CD4-positive, alpha-beta T cell treated with Interleukin-17A for 4 hours (primary cell): Measurements from ENCODE around the gene SEMA5B.

Experiments used
- DNase-seq: peaks from one replicate; pipeline ENCODE4 v3.0.0-alpha.2; 2020; ENCODE audit warnings: mixed read lengths

The SEMA5B gene

DNA sequence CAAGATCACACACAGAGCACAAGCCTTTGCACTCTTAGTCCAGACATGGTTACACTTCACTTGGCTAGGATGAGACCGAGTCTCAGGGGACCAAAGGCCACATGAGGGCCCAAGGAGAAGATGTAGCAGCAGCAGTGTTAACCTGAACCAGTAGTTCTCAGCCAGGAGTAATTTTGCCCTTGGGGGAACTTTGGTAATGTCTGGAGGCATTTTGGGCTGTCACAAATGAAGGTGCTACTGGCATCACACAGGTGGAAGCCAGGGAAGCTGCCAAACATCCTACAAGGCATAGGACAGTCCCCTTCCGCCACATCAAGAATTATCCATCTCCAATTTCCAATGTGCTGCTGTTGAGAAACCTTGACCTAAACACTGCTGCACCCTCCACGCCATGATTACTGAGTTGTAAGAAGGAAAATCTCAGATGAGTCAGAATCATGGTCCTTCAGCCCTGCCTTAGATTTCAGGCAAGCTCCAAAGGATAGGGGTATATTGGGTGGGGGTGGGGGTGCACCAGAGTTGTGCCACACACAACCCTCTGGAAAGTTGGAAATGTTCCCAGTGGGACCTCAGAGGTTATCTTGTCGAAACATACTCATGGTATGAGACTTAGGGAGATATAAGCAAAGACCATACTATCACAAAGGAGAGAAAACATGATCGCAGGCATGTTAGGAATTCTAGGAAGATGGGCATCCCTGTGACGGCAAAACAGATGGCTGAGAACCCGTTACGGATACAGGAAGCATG, 36.2 kb downstream of the SEMA5B start:
- DNase-seq: no peak

DNA sequence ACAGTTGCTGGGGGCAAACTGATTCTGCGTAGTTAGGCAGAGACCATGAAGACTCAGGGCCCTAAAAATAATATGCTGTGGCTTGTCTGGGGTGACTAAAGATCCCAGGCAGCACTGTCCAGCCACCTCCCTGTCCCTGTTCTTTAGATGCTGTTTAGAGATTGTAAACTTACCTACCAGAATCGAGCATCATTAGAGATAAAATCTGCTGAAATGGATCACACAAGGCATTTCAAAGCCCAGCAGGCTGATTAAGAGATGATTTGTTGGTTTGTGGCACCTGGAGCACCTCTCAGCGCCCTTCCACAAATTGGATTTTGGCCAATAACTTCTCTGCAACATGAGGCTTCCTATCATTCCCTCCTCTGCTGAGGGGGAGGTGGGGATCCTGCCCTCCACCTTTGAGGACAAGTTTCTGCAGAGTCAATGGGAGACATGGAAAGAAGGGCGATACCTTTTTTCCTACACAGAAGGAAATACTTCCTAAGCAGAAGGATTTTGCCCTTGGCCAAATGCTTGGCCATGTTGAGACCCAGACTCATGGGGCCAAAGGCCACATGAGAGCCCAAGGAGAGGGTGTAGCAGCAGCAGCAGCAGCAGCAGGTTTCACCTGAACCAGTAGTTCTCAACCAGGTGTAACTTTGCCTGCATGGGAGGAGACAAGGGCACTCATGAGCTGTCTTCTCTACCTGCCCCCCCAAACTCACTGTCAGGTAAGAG, 37.5 kb downstream of the SEMA5B start:
- no peak for DNase-seq

DNA sequence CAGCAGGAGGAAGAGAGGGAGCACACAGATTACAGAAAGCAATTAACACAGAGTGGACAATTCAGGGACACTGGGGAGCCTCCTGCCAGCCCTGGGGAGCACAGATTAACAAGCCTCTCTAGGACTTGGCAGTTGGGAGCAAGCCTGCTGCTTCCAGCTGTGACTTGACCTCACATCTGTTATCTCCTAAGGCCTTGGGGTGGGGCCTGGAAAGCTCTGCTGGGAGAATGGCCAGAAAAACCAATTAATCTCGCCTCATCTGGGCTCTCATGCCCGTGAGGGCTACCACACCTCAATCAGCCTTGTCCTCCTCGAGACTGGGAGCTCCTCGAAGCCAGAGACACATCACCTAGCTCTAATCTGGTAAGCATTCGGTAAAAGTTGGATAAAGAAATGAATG, 39.1 kb downstream of the SEMA5B start:
- DNase-seq: no peak

DNA sequence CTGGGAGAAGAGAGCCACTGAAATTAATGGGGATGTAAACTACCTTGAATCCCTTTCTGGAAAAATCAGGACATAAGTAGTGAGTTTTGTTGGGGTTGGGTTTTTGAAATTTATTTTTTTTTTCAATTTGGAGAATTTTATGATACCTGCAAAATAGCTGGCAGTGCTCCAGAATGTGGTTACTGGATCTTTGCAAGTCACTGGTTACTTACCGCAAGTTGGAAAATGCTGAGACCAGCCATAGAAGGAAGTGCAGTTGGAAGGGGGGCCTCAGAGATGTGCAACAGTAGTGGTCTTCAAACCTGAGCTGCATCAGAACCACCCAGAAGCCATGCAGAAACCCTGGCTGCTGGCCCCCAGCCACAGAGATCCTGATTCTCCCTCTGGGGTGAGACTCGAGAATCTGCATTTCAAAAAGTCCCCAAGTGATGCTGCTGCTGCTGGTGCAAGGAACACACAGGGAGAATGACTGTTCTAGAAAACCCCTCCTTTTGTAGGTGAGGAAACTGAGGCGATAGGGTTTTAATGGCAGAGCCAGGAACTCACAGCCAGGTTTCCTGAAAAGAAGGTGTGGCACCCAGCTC, 39.7 kb downstream of the SEMA5B start:
- no peak for DNase-seq

DNA sequence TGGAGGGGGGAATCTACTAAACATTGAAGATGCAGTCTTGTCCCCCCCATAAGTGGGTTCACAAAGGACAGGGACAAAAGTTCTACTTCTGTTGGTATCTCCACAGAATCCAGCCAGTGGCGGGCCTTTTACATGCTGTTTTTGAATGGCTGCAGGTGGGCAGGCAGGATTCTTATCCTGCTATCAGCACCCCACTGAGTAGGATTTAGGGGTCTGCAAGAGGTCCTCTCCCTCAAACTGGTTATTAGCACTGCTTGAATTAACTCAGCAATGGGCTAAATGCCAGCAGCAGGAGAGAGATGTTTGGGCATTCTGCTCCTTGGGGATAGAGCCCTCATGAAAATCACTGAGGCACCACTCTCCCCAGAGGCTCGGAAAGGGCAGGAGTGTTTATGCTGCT, 40.3 kb downstream of the SEMA5B start:
- no peak for DNase-seq

DNA sequence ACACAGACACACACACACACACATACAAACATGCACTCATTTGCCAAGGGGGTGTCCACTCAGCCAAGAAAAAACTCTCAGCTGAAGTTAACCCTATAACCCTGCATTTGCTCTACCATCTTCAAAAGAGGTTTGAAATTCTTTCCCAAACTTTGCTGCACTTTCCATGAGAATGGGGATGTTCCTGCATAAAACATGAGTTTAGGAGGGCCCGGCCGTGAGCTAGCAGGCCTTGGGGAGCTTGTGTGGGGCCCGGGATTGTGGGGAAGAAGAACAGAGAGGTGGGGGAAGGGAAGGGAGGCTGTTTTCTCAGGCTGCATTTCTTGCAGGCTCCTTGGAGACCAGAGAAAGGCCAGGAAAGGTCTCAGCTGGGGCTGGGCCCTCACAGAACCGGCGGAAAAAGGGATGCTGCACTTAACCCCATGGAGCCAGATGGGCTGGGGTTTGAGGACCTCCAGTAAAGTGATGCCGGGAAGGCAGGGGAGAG, 40.8 kb downstream of the SEMA5B start:
- no peak for DNase-seq

DNA sequence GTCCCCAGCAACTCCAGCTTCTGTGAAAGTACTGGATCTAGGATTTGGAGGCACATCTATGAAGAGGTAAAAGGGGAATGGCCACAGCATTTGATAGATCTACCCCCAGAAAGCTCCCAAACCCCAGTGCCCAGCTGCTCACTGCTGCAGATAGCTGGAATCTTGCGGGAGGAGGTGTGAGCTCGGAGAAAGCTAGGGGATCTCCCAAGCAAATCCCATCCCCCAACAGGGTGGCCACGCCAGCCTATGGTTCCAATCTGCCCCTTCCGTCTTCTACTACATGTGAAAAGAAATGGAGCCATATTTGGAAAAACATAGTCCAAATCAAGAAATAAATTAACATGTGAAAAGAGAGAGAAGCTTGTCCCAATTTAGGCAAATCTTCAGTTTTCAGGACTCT, 42.0 kb downstream of the SEMA5B start:
- no peak for DNase-seq

DNA sequence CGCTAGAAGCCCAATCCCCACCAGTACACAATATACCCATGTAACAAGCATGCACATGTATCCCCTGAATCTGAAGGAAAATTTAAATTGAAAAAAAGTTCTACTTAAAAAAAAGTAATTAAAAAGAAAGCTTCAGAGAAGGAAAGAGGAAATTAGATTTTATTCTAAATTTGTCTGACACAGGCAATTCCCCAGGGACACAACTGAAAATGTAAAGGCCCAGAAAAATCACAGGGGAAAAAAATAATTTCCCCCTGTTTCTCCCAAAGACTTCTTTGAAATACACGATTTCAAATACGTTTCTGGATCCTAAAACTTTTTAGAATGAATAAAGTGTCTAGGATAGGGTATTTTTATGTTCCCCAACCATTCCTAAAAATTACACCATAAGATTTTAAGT, 42.9 kb downstream of the SEMA5B start:
- no peak for DNase-seq

DNA sequence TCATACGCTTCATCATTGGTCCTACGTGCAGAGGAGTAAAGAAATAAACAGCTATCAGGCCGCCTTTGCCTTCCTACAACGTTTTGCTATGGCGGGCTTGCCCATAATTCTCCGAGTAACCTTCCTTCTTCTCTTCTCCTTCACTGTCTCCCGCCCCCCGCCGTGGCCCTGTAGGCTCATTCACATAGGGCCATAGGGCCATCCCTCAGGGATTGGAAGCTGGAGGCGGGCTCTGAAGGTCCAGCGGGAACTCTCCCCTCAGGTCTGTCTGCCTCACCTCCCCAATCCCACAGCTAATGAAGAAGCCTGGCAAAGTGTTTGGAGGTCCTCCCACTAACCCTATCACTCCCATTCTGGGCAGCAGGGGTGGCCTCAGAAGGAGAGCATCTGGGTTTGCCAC, 43.6 kb downstream of the SEMA5B start:
- DNase-seq: no peak

DNA sequence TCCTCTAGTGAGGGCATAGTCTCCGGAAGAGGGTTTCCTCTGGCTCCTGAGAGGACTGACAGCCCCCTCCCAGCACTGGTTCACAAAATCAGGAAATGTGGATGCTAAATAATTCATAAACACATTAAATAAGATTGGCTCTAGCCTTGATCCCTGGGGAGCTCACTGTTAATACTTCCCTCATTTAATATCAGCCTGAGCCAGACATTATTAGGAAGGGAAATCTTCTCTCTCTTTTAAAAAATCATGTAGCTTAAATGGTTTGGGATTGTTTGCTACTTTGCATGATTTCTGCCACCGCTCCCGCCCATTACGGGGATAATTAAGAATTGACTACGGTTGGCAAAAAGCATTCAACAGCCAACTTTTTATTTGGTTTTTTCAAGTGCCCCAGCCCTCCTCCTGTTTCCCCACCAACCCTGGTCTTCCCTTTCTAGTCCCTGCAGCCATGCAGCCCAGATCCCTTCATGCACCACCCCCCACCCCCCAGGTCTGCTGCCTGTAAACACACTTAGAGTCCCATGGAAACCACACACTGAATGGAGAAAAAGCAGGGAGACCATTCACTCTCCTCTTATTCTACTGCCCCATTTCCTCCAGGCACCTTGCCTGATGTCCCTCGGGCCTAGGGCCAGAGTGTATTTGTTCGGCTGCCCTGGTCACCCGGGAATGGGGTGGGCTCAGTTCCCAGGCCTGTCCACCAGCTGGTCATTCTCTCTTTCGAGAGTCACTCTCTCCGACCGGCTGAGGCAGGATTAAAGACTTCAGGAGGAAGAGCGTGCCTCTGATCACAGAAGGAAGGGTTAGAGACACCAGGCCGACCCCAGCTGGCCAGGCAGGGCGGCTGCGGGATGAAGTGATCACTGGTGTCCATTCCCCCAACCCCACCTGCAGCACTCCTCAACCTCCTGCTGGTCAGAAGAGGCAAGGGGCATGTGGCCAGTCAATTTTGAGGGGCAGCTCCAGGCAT, 45.1 kb downstream of the SEMA5B start:
- no peak for DNase-seq

DNA sequence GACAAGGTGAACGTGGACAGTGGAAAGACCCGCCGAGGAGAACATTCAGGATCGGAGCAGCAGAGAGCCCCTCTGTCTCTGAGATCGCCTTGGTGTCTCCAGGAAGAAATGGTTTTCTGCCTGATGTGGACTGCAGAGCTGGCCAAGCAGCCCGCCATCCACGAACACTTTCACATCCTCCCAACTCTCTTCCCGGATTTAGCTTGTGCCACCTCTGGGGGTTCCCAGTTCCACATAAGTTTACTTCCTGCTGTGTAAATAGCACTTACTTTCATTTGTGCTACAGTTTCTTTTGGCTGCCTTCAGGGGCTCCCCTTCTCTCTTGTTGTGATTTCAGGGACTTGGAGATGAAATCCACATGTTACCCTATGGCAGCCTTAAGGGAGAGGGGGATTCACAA, 48.4 kb downstream of the SEMA5B start:
- no peak for DNase-seq

DNA sequence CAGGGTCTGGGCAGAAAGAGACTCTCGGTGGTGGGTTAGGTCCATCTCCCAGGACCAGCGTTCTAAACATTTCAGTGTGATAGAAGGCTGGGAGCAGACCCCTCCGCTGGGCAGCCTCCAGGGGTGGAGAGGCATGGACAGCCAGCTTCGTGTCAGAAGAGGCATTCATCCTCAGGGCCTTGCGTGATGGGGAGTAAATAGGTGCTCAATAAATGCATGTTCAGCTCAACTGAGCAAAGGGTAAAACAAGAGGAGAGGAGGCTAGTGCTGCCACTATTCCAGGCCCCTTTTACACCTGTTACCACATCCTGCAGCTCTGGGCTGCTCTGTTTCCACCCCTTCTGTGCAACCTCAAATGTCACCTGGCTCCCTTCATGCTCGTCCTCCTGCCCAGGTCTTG, 49.0 kb downstream of the SEMA5B start:
- DNase-seq: no peak

DNA sequence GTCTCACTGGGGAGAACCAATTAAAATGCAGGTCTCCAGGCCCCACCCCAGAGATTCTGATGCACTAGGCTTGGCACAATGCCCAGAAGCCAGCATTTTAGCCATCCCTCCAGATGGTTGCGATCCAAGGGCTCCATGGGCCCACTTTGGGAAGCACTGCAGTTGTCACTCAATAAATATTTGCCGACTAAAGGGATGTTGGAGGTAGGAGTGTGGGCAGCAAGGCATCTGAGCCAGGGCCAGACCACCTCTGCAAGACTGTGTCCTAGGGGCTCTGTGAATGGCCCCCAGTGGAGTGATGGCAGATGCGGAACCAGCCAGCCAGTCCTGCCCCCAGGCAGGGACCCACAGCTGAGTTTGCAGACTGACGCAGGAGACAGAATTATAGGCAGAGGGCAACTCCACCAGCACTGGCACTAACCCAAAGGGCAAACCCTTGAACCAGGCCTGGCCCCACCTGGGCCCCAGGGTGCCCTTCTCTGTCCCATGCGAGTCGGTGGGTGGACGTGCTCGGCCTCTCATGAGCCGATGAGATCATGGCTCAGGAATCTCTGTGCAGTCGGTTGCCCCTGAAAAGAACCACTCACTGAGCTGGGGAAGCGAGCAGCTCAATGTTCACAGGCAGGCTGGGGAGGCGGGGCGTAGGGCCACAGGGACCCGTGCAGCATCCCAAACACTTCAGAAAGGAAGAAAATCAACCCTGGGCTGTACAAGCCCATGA, 49.7 kb downstream of the SEMA5B start:
- DNase-seq: no peak

DNA sequence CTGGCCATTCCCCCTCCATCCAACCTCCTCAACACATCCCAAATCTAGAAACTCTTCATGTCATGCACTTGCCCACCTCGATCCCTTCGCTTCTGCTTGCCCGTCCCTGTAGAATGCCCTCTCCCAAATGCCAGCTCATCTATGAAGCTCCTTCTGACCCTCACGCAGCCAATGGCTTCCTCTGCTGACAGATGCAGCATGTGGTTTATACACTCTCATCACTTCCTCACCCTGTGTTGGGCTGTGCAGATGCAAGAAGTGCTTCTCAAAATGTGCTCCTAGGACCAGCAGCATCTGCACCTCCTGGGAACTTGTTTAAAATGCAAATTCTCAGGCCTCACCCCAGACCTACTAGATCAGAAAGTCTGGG, 51.7 kb downstream of the SEMA5B start:
- DNase-seq: no peak

DNA sequence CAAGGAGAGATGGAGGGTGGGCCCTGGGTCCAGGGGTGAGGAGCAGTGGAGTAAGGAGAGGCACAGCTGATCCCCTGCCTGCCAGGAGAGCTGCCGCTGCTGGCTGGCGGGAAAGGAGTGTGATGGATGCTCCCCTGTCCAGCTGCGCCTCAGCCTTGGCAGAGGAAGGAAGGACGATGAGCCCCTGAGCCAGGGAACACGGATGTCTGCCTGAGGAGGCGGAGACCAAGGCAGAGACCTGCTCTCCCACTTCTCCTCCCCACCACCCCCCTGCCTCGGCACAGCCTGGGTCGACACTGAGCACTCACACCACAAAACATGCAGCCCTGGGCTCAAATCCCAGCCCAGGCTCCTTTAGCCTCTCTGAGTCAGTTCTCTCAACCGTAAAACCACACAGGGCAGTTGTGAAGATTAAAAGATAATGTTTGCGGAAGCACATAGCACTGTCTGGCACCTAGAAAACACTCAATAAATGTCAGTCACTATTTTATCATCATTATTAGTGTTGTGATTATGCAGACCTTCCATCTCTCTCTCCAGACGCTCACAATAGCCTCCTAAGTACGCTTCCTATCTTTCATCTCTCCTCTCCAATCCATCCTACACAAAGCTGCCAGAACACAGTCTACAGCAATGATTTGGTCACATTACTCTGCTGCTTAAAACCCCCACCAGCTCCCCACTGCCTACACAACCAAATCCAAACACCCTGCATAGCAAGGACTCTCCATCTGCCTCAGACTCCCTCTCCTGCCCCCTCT, 52.2 kb downstream of the SEMA5B start:
- DNase-seq: peak; percentile 15

DNA sequence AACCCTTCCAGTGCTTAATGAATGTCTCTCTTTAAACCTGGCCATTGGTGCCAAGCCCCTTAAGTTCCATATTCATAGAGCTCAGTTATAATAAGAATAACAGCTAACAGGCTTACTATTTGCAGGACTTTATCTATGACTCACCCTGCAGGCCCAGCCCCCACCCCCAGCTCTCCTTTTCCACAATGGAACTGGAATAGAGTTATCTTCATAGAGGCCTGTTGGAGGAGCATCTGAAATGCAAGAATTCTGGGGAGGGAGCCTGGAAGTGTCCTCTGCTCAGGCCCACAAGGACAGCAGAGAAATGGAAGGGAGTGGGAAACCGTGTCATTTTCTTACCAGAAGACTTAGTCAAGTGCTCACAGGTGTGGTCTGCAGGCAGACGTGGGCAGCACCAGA, 52.8 kb downstream of the SEMA5B start:
- no peak for DNase-seq

DNA sequence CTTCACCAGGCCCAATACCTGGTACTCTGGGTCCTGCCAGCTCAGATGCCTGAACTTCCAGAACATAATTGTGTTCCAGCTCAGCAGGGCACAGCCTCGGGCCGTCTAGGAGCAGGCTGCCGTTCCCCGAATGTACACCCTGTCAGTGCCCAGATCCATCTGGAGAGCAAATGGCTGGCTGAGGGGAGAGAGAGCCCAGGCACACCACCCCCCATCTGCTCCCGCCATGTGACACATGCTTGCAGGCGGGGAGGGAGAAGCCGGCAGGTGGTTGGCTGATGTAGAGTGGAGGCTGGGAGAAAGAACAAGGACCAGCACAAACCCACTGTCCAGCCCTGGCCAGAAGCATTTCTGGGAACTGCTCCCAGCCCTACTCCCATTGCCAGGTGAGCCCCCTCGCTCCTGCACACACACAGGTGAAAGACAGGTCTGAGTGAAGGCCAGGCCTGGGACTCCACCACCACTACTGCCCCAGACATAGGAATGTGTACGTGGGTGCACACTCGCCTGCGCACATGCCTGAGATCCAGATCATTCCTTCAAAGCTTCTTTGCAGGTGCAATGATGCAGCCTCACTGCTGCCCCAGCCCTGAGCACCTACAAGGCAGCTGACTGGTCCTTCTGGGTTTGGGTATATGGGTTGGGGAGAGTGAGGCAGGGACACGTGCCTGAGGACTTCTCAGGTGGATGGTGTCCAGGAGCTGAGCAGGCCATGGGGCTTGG, 53.5 kb downstream of the SEMA5B start:
- DNase-seq: no peak

DNA sequence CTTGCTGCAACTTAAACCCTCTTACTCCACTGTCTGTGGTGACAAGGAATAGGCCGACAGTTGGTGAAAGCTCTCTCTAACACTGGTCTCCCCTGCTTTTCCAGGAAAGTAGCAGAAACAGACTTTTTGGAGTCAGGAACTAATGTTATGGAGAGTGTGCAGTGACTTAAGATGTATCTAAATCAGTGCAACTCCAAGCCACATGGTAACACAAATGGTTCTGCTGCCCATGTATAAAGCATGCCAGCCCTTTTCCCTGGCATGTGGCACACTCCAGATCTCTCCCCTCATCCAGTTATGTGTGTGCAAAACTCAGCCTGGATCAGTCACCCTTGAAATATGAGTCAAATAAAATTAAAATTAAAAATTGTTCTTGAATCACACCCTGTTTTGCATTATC, 55.4 kb downstream of the SEMA5B start:
- no peak for DNase-seq

DNA sequence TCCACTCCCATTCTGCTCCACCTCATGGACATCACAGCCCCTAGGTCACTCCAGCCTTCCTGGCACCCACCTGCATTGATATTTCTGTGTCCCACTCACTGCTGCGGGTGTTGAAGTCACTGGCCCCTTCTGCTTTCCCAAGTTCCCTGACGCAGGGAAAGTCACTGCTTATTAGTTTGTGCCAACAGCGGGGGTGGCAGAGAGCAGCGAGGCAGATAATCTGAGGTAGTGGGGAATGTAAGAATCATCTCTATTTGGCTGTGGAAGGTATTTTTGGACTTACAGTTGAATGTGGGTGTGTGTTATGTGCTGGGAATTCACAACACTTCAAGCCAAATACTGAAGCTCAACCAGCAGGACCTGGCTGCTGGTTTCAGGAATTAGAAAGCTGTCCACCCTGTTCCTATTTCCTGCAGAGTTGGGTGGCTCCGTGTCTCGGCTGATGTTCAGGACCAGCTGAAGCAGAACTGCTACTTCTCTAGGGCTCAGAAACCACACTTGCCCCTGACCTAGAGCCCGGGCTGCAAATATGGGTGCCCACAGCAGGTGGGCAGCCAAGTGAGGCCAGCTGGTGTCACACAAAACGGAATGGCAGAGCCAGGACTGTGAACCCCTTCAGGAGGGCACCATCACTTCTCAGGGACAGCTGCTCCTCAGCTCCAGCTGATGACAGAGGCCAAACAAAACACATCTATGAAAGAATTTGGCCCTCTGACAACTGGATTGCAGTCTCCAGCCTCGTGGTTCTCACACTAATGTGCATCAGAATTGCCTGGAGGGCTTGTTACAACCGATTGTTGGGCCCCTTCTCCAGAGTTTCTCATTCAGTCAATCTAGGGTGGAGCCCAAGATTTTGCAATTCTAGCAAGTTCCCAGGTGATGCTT, 57.7 kb downstream of the SEMA5B start:
- no peak for DNase-seq

DNA sequence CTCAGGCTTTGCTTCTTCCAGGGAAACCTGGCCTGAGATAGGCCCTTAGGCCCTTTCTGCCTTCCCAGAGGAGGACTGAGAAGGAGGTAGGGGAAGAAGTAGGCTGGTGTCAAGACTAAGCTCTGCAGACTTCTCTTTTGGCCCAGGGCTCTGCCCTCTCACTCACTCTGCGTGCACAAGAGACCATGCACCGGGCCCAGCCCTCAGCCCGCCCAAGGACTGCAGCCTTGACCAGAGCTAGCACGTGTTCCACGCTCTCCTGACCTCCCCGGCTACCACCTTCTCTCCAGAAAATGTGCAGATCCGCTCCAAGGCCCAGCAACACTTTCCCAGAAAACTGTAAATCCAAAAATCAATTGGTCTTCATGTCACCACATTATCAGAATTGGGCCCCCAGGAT, 59.8 kb downstream of the SEMA5B start:
- DNase-seq: no peak
